Measurements from ENCODE around the gene ARRDC3.
"Not testable (repeated sequence)": the region's sequence is repeated elsewhere in the genome, so short reads cannot be mapped to it uniquely, and the experiment has no call there.

ARRDC3 gene

DNA sequence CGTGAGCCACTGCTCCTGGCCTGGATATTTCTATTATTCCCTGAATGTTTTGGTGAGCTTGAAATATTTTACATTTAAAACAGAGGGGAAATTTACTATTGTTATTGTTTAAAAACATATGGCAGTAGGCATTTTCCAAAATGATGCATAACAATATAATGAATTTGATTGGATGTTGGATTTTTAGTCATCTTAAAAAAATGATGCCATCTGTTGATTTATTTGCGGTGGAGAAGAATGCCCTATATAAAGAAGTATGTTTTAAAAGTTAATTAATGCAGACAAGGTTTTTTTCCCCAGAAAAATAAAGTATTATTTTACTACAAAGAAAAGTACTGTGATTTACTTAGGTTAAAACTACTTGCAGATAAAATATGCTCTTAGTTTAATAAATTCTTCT, 33.4 kb upstream of the ARRDC3 start:
- no peaks in the 10 kb centered on the region for H3K27me3 ChIP-seq (ENCODE audit: control insufficient read depth in 1 of 2, insufficient read depth in 2 of 2, low read length in 2 of 2)
- H3K4me3 ChIP-seq (ENCODE audit: low read depth in 1 of 2, low read length in 2 of 2), result no peak overlapping the region
- H3K4me1 ChIP-seq (ENCODE audit: control insufficient read depth in 1 of 2, insufficient read depth in 2 of 2, low read length in 2 of 2), result no peaks in the 10 kb centered on the region

GRCh38 chr5:91409304-91409703, 26.2 kb upstream of the ARRDC3 start:
- H3K9ac ChIP-seq (ENCODE audit: low read depth in 1 of 2, low read length in 2 of 2), result no peak overlapping the region
- H3K27me3 ChIP-seq (ENCODE audit: control insufficient read depth in 1 of 2, insufficient read depth in 2 of 2, low read length in 2 of 2), result no peaks in the 10 kb centered on the region
- no peak overlapping the region for H3K27ac ChIP-seq (ENCODE audit: low read depth, low read length)
- H3K4me3 ChIP-seq (ENCODE audit: low read depth in 1 of 2, low read length in 2 of 2), result no peak overlapping the region
- no peaks in the 10 kb centered on the region for H3K4me1 ChIP-seq (ENCODE audit: control insufficient read depth in 1 of 2, insufficient read depth in 2 of 2, low read length in 2 of 2)
- no peaks in the 10 kb centered on the region for H3K36me3 ChIP-seq (ENCODE audit: control insufficient read depth in 1 of 2, insufficient read depth in 2 of 2, low read length in 2 of 2)
- H3K9me3 ChIP-seq (ENCODE audit: control insufficient read depth in 1 of 2, low read length in 2 of 2), result no peaks in the 10 kb centered on the region

More for the DNA sequence above, 33.4 kb upstream of the ARRDC3 start:
- Histone ChIP-seq H3K36me3 (ENCODE audit: control insufficient read depth in 1 of 2, insufficient read depth in 2 of 2, low read length in 2 of 2) (no peaks in the 10 kb centered on the region), H3K27ac (ENCODE audit: low read depth, low read length) (no peak overlapping the region), H3K9ac (ENCODE audit: low read depth in 1 of 2, low read length in 2 of 2) (no peak overlapping the region), H3K9me3 (ENCODE audit: control insufficient read depth in 1 of 2, low read length in 2 of 2) (no peaks in the 10 kb centered on the region)

DNA sequence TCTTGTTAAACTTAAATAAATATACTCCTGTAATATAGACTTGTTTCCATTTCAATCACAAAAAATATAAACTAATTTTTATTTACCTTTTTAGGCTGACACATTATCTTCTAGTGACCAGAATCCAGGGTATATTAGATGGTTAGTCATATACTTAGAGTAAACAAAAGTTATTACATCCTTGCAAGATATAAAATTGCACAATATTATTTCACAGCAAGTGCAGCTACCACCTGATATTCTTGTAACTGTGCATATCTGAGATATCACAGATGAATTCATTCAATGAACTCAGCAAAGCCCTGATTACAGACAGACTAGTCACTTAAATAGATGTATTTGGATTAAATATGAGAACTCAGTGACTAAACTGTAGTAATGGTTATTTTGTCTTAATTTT, 25.6 kb upstream of the ARRDC3 start:
- Histone ChIP-seq H3K36me3 (ENCODE audit: control insufficient read depth in 1 of 2, insufficient read depth in 2 of 2, low read length in 2 of 2) (no peaks in the 10 kb centered on the region), H3K4me1 (ENCODE audit: control insufficient read depth in 1 of 2, insufficient read depth in 2 of 2, low read length in 2 of 2) (no peaks in the 10 kb centered on the region), H3K4me3 (ENCODE audit: low read depth in 1 of 2, low read length in 2 of 2) (no peak overlapping the region), H3K27me3 (ENCODE audit: control insufficient read depth in 1 of 2, insufficient read depth in 2 of 2, low read length in 2 of 2) (no peaks in the 10 kb centered on the region), H3K27ac (ENCODE audit: low read depth, low read length) (no peak overlapping the region), H3K9me3 (ENCODE audit: control insufficient read depth in 1 of 2, low read length in 2 of 2) (no peaks in the 10 kb centered on the region), H3K9ac (ENCODE audit: low read depth in 1 of 2, low read length in 2 of 2) (no peak overlapping the region)

- Histone ChIP-seq H3K4me1 (ENCODE audit: control insufficient read depth in 1 of 2, insufficient read depth in 2 of 2, low read length in 2 of 2) (no peaks in the 10 kb centered on the region), H3K27me3 (ENCODE audit: control insufficient read depth in 1 of 2, insufficient read depth in 2 of 2, low read length in 2 of 2) (no peaks in the 10 kb centered on the region), H3K9ac (ENCODE audit: low read depth in 1 of 2, low read length in 2 of 2) (no peak overlapping the region), H3K27ac (ENCODE audit: low read depth, low read length) (no peak overlapping the region), H3K4me3 (ENCODE audit: low read depth in 1 of 2, low read length in 2 of 2) (no peak overlapping the region), H3K9me3 (ENCODE audit: control insufficient read depth in 1 of 2, low read length in 2 of 2) (no peaks in the 10 kb centered on the region), H3K36me3 (ENCODE audit: control insufficient read depth in 1 of 2, insufficient read depth in 2 of 2, low read length in 2 of 2) (no peaks in the 10 kb centered on the region)
Observed at GRCh38 chr5:91407204-91407603, 24.1 kb upstream of the ARRDC3 start.

- no peak overlapping the region for H3K27ac ChIP-seq (ENCODE audit: low read depth, low read length)
- H3K36me3 ChIP-seq (ENCODE audit: control insufficient read depth in 1 of 2, insufficient read depth in 2 of 2, low read length in 2 of 2), result no peaks in the 10 kb centered on the region
- no peak overlapping the region for H3K9ac ChIP-seq (ENCODE audit: low read depth in 1 of 2, low read length in 2 of 2)
- H3K4me3 ChIP-seq (ENCODE audit: low read depth in 1 of 2, low read length in 2 of 2), result no peak overlapping the region
- no peaks in the 10 kb centered on the region for H3K9me3 ChIP-seq (ENCODE audit: control insufficient read depth in 1 of 2, low read length in 2 of 2)
- H3K27me3 ChIP-seq (ENCODE audit: control insufficient read depth in 1 of 2, insufficient read depth in 2 of 2, low read length in 2 of 2), result no peaks in the 10 kb centered on the region
- no peaks in the 10 kb centered on the region for H3K4me1 ChIP-seq (ENCODE audit: control insufficient read depth in 1 of 2, insufficient read depth in 2 of 2, low read length in 2 of 2)
Observed at GRCh38 chr5:91403438-91403837, 20.3 kb upstream of the ARRDC3 start.

DNA sequence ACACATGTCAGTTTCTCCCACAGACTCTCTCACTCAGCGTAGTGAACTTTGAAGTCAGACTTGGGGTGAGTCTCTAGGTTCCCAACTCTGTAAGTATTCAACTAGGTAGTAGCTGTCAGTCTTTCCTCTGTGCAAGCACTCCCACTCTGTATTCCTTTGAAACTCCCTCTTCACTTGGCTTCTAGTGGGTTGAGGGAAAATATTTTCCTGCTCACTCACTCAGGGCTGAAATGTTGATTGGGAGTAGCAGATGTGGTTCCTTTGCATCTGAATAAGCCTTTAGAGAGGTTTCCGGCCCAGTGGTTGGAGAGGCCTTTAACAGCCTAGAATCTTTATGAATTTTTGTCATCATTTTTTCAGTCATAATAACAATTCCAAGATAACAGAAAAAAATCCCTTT, 18.1 kb upstream of the ARRDC3 start:
- H3K27ac ChIP-seq (ENCODE audit: low read depth, low read length), result no peak overlapping the region
- H3K4me1 ChIP-seq (ENCODE audit: control insufficient read depth in 1 of 2, insufficient read depth in 2 of 2, low read length in 2 of 2), result no peaks in the 10 kb centered on the region
- H3K9ac ChIP-seq (ENCODE audit: low read depth in 1 of 2, low read length in 2 of 2), result no peak overlapping the region
- H3K9me3 ChIP-seq (ENCODE audit: control insufficient read depth in 1 of 2, low read length in 2 of 2), result no peaks in the 10 kb centered on the region
- H3K36me3 ChIP-seq (ENCODE audit: control insufficient read depth in 1 of 2, insufficient read depth in 2 of 2, low read length in 2 of 2), result no peaks in the 10 kb centered on the region
- H3K27me3 ChIP-seq (ENCODE audit: control insufficient read depth in 1 of 2, insufficient read depth in 2 of 2, low read length in 2 of 2), result no peaks in the 10 kb centered on the region
- no peak overlapping the region for H3K4me3 ChIP-seq (ENCODE audit: low read depth in 1 of 2, low read length in 2 of 2)

- H3K27ac ChIP-seq (ENCODE audit: low read depth, low read length), result no peak overlapping the region
- H3K4me1 ChIP-seq (ENCODE audit: control insufficient read depth in 1 of 2, insufficient read depth in 2 of 2, low read length in 2 of 2), result no peaks in the 10 kb centered on the region
- H3K9ac ChIP-seq (ENCODE audit: low read depth in 1 of 2, low read length in 2 of 2), result no peak overlapping the region
- no peak overlapping the region for H3K4me3 ChIP-seq (ENCODE audit: low read depth in 1 of 2, low read length in 2 of 2)
- no peaks in the 10 kb centered on the region for H3K36me3 ChIP-seq (ENCODE audit: control insufficient read depth in 1 of 2, insufficient read depth in 2 of 2, low read length in 2 of 2)
- no peaks in the 10 kb centered on the region for H3K9me3 ChIP-seq (ENCODE audit: control insufficient read depth in 1 of 2, low read length in 2 of 2)
- no peaks in the 10 kb centered on the region for H3K27me3 ChIP-seq (ENCODE audit: control insufficient read depth in 1 of 2, insufficient read depth in 2 of 2, low read length in 2 of 2)
Observed at GRCh38 chr5:91397791-91398190, 14.7 kb upstream of the ARRDC3 start.

GRCh38 chr5:91390268-91390667, 7.2 kb upstream of the ARRDC3 start:
- Histone ChIP-seq H3K36me3 (ENCODE audit: control insufficient read depth in 1 of 2, insufficient read depth in 2 of 2, low read length in 2 of 2) (no peaks in the 10 kb centered on the region), H3K27ac (ENCODE audit: low read depth, low read length) (no peak overlapping the region)

GRCh38 chr5:91389555-91389954, 6.4 kb upstream of the ARRDC3 start:
- not testable (repeated sequence) for H3K9me3 ChIP-seq (ENCODE audit: control insufficient read depth in 1 of 2, low read length in 2 of 2); H3K36me3 ChIP-seq (ENCODE audit: control insufficient read depth in 1 of 2, insufficient read depth in 2 of 2, low read length in 2 of 2); H3K27me3 ChIP-seq (ENCODE audit: control insufficient read depth in 1 of 2, insufficient read depth in 2 of 2, low read length in 2 of 2); H3K27ac ChIP-seq (ENCODE audit: low read depth, low read length); H3K4me1 ChIP-seq (ENCODE audit: control insufficient read depth in 1 of 2, insufficient read depth in 2 of 2, low read length in 2 of 2); H3K4me3 ChIP-seq (ENCODE audit: low read depth in 1 of 2, low read length in 2 of 2); H3K9ac ChIP-seq (ENCODE audit: low read depth in 1 of 2, low read length in 2 of 2)

More at GRCh38 chr5:91390268-91390667, 7.2 kb upstream of the ARRDC3 start:
- Histone ChIP-seq H3K9ac (ENCODE audit: low read depth in 1 of 2, low read length in 2 of 2) (no peak overlapping the region), H3K4me3 (ENCODE audit: low read depth in 1 of 2, low read length in 2 of 2) (no peak overlapping the region), H3K27me3 (ENCODE audit: control insufficient read depth in 1 of 2, insufficient read depth in 2 of 2, low read length in 2 of 2) (no peaks in the 10 kb centered on the region), H3K4me1 (ENCODE audit: control insufficient read depth in 1 of 2, insufficient read depth in 2 of 2, low read length in 2 of 2) (no peaks in the 10 kb centered on the region), H3K9me3 (ENCODE audit: control insufficient read depth in 1 of 2, low read length in 2 of 2) (no peaks in the 10 kb centered on the region)

GRCh38 chr5:91388362-91388761, 5.2 kb upstream of the ARRDC3 start:
- no peak overlapping the region for H3K9ac ChIP-seq (ENCODE audit: low read depth in 1 of 2, low read length in 2 of 2)
- no peaks in the 10 kb centered on the region for H3K36me3 ChIP-seq (ENCODE audit: control insufficient read depth in 1 of 2, insufficient read depth in 2 of 2, low read length in 2 of 2)
- no peak overlapping the region for H3K27ac ChIP-seq (ENCODE audit: low read depth, low read length)
- no peak overlapping the region for H3K4me3 ChIP-seq (ENCODE audit: low read depth in 1 of 2, low read length in 2 of 2)
- H3K27me3 ChIP-seq (ENCODE audit: control insufficient read depth in 1 of 2, insufficient read depth in 2 of 2, low read length in 2 of 2), result no peaks in the 10 kb centered on the region
- peaks cover 9 to 10% of the 10 kb centered on the region in 2 donors for H3K4me1 ChIP-seq (ENCODE audit: control insufficient read depth in 1 of 2, insufficient read depth in 2 of 2, low read length in 2 of 2)
- no peaks in the 10 kb centered on the region for H3K9me3 ChIP-seq (ENCODE audit: control insufficient read depth in 1 of 2, low read length in 2 of 2)

- Histone ChIP-seq H3K9me3 (ENCODE audit: control insufficient read depth in 1 of 2, low read length in 2 of 2) (no peaks in the 10 kb centered on the region), H3K4me1 (ENCODE audit: control insufficient read depth in 1 of 2, insufficient read depth in 2 of 2, low read length in 2 of 2) (peaks cover 9 to 10% of the 10 kb centered on the region in 2 donors), H3K4me3 (ENCODE audit: low read depth in 1 of 2, low read length in 2 of 2) (no peak overlapping the region), H3K27me3 (ENCODE audit: control insufficient read depth in 1 of 2, insufficient read depth in 2 of 2, low read length in 2 of 2) (no peaks in the 10 kb centered on the region), H3K27ac (ENCODE audit: low read depth, low read length) (no peak overlapping the region), H3K9ac (ENCODE audit: low read depth in 1 of 2, low read length in 2 of 2) (no peak overlapping the region), H3K36me3 (ENCODE audit: control insufficient read depth in 1 of 2, insufficient read depth in 2 of 2, low read length in 2 of 2) (no peaks in the 10 kb centered on the region)
Observed at GRCh38 chr5:91386120-91386519, 3.0 kb upstream of the ARRDC3 start.

Data from duodenal mucosa (tissue), 2 donors.